H9 (cell line): ENCODE measurements around the gene DDOST. TPM values are rescaled to one million over a fixed set of nuclear protein-coding genes. Genes with fewer than 3 reads are reported as not detected.

ENCODE experiments used
- DNase-seq: peaks from one replicate; pipeline ENCODE4 v3.0.0-alpha.2; 2017
- H2AFZ ChIP-seq: one replicate; pipeline ENCODE4 v1.6.1; 2013; ENCODE audit warnings: mild to moderate bottlenecking, low read length, control low read depth, moderate library complexity
- H2AK5ac ChIP-seq: 2 replicates; pipeline ENCODE4 v1.6.1; 2013; ENCODE audit warnings: low read length, control low read depth, mixed read lengths; ENCODE audit not compliant: insufficient read length
- H2BK120ac ChIP-seq: one replicate; pipeline ENCODE4 v1.6.1; 2013; ENCODE audit warnings: low read depth, mild to moderate bottlenecking, low read length, control low read depth, inconsistent platforms; ENCODE audit not compliant: poor library complexity, severe bottlenecking
- H2BK12ac ChIP-seq: 2 replicates; pipeline ENCODE4 v1.6.1; 2013; ENCODE audit warnings: low read length, control low read depth, mixed read lengths, low read depth; ENCODE audit not compliant: insufficient read length
- H2BK15ac ChIP-seq: 2 replicates; pipeline ENCODE4 v1.6.1; 2013; ENCODE audit warnings: low read depth, low read length, control low read depth
- H2BK20ac ChIP-seq: one replicate; pipeline ENCODE4 v1.6.1; 2013; ENCODE audit warnings: low read depth, mild to moderate bottlenecking, low read length, control low read depth, inconsistent platforms; ENCODE audit not compliant: poor library complexity, severe bottlenecking
- H2BK5ac ChIP-seq: 2 replicates; pipeline ENCODE4 v1.6.1; 2013; ENCODE audit warnings: low read length, control low read depth, mixed read lengths; ENCODE audit not compliant: insufficient read length
- H3K14ac ChIP-seq: 2 replicates; pipeline ENCODE4 v1.6.1; 2013; ENCODE audit warnings: low read length, control low read depth; ENCODE audit not compliant: insufficient read depth
- H3K18ac ChIP-seq: 2 replicates; pipeline ENCODE4 v1.6.1; 2013; ENCODE audit warnings: low read depth, mild to moderate bottlenecking, mixed read lengths, low read length, control low read depth; ENCODE audit not compliant: insufficient read length
- H3K23ac ChIP-seq: 2 replicates; pipeline ENCODE4 v1.6.1; 2013; ENCODE audit warnings: low read length, control low read depth, mixed read lengths, low read depth; ENCODE audit not compliant: insufficient read length
- H3K23me2 ChIP-seq: 2 replicates; pipeline ENCODE4 v1.6.1; 2013; ENCODE audit warnings: low read depth, mild to moderate bottlenecking, mixed read lengths, low read length, control low read depth; ENCODE audit not compliant: insufficient read length, poor library complexity, severe bottlenecking
- H3K27ac ChIP-seq: 2 replicates; pipeline ENCODE4 v1.5.1; 2013; ENCODE audit warnings: low read length, control low read depth, mixed read lengths, low read depth; ENCODE audit not compliant: insufficient read length
- H3K27me3 ChIP-seq: 2 replicates; pipeline ENCODE4 v1.6.1; 2013; ENCODE audit warnings: low read length, control low read depth, inconsistent platforms; ENCODE audit not compliant: insufficient read depth
- H3K4ac ChIP-seq: 2 replicates; pipeline ENCODE4 v1.6.1; 2013; ENCODE audit warnings: low read depth, mild to moderate bottlenecking, control low read depth, inconsistent platforms, low read length, moderate library complexity
- H3K4me1 ChIP-seq: 2 replicates; pipeline ENCODE4 v1.6.1; 2013; ENCODE audit warnings: low read length, control low read depth, inconsistent platforms; ENCODE audit not compliant: insufficient read depth
- H3K4me2 ChIP-seq: 2 replicates; pipeline ENCODE4 v1.6.1; 2013; ENCODE audit warnings: low read length, control low read depth, mixed read lengths; ENCODE audit not compliant: insufficient read length, insufficient read depth
- H3K56ac ChIP-seq: 2 replicates; pipeline ENCODE4 v1.6.1; 2013; ENCODE audit warnings: low read depth, mild to moderate bottlenecking, mixed read lengths, low read length, control low read depth; ENCODE audit not compliant: insufficient read length
- H3K79me1 ChIP-seq: 2 replicates; pipeline ENCODE4 v1.6.1; 2013; ENCODE audit warnings: low read depth, mild to moderate bottlenecking, moderate library complexity, low read length, control low read depth, inconsistent platforms; ENCODE audit not compliant: insufficient read depth, poor library complexity, severe bottlenecking
- H3K79me2 ChIP-seq: 2 replicates; pipeline ENCODE4 v1.6.1; 2013; ENCODE audit warnings: low read length, control low read depth, inconsistent platforms; ENCODE audit not compliant: insufficient read depth
- H3K9ac ChIP-seq: 2 replicates; pipeline ENCODE4 v1.6.1; 2013; ENCODE audit warnings: low read length, control low read depth, mixed read lengths; ENCODE audit not compliant: insufficient read length; ENCODE audit errors: extremely low read depth
- H3K9me3 ChIP-seq: one replicate; pipeline ENCODE4 v1.6.1; 2013; ENCODE audit warnings: low read depth, low read length, inconsistent platforms; ENCODE audit not compliant: control insufficient read depth
- H3T11ph ChIP-seq: one replicate; pipeline ENCODE4 v1.6.1; 2013; ENCODE audit warnings: mild to moderate bottlenecking, low read length, control low read depth, inconsistent platforms
- H4K20me1 ChIP-seq: one replicate; pipeline ENCODE4 v1.6.1; 2013; ENCODE audit not compliant: control insufficient read depth, insufficient read length, insufficient read depth
- H4K5ac ChIP-seq: 2 replicates; pipeline ENCODE4 v1.6.1; 2013; ENCODE audit warnings: low read depth, mild to moderate bottlenecking, mixed read lengths, low read length, control low read depth; ENCODE audit not compliant: insufficient read length
- H4K8ac ChIP-seq: replicated peaks from 2 replicates; pipeline ENCODE4 v1.6.1; 2013; ENCODE audit warnings: low read length, control low read depth, mixed read lengths, low read depth; ENCODE audit not compliant: insufficient read length
- H4K91ac ChIP-seq: 2 replicates; pipeline ENCODE4 v1.6.1; 2013; ENCODE audit warnings: low read depth, mild to moderate bottlenecking, moderate library complexity, mixed read lengths, low read length, control low read depth; ENCODE audit not compliant: insufficient read length
- H3K27ac Mint-ChIP-seq, 3 experiments: 2 replicates in 2 of 3; 3 replicates in 1 of 3; pipeline ENCODE4 v1.8.0; 2020 to 2021; ENCODE audit warnings: mixed read lengths in 3 of 3, mild to moderate bottlenecking in 1 of 3, moderate library complexity in 1 of 3
- H3K27me3 Mint-ChIP-seq: 2 replicates; pipeline ENCODE4 v1.8.0; 2021; ENCODE audit warnings: low read depth, mild to moderate bottlenecking, moderate library complexity, mixed read lengths
- H3K36me3 Mint-ChIP-seq, 3 experiments: 2 replicates in 2 of 3; 3 replicates in 1 of 3; pipeline ENCODE4 v1.8.0; 2020 to 2021; ENCODE audit warnings: low read depth in 3 of 3, mixed read lengths in 3 of 3; ENCODE audit not compliant: insufficient read depth in 1 of 3
- H3K4me1 Mint-ChIP-seq, 2 experiments: 2 replicates each; pipeline ENCODE4 v1.8.0; 2020; ENCODE audit warnings: mixed read lengths in 2 of 2
- H3K4me3 Mint-ChIP-seq, 2 experiments: 2 replicates in 1 of 2; 3 replicates in 1 of 2; pipeline ENCODE4 v1.8.0; 2020 to 2021; ENCODE audit warnings: mild to moderate bottlenecking in 2 of 2, mixed read lengths in 2 of 2, moderate library complexity in 1 of 2
- H3K9me3 Mint-ChIP-seq, 2 experiments: 2 replicates in 1 of 2; 3 replicates in 1 of 2; pipeline ENCODE4 v1.8.0; 2020; ENCODE audit warnings: mild to moderate bottlenecking in 2 of 2, mixed read lengths in 2 of 2, moderate library complexity in 1 of 2
- WGBS: extraction: QIAGEN DNeasy Blood & Tissue Kit; methylation state at CpG from one replicate; pipeline ENCODE4 v1.1.7; 2013; ENCODE audit warnings: missing lambda C conversion rate, low lambda C conversion rate, mixed read lengths; ENCODE audit not compliant: insufficient read length; ENCODE audit errors: extremely low coverage; 5-methylcytosine and 5-hydroxymethylcytosine counted together
- total RNA-seq: library from RNA; stranded (reverse); gene quantifications from 2 replicates; pipeline ENCODE4 v1.2.1, GENCODE V29; 2021
- TF ChIP-seq, protein P1 (sequence below): fragments of 200-600 bp; sonication (generic); conservative IDR thresholded peaks from 3 replicates; pipeline ENCODE4 v1.8.0; 2021; ENCODE audit warnings: antibody characterized with exemption, mild to moderate bottlenecking

Gene DDOST
- total RNA-seq, 1 experiment from 2014 or later: 255 TPM

DNA sequence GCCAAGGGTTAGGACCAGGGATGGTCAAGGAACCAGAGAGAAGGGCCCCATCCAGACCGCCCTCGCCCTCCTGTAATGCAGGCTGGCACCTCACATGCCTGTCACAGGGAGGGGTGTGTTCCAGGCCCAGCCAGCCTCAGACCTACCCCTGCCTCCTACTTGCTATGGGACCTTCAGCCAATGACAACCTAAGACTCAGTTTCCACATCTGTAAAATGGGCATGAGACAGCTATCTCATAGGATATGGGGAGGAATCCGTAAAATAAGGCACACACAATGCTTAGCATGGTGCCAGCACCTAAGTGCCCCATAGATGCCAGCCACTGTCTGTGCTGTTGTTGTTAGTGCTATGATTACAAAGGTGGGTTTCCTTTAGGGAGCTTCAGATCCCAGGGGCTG lies 48.7 kb upstream of the DDOST start:
- peaks cover 5 to 24% (median 6%) of the 10 kb centered on the region in 3 experiments; a peak in 4 of 7 replicates for H3K36me3 Mint-ChIP-seq
- Histone ChIP-seq H3K27me3 (no peaks in the 10 kb centered on the region), H3K79me2 (no peaks in the 10 kb centered on the region), H3K27ac (no peak overlapping the region), H3K9me3 (no peaks in the 10 kb centered on the region), H3T11ph (no peak overlapping the region), H2BK20ac (no peak overlapping the region), H4K5ac (no peak overlapping the region), H2BK15ac (no peak overlapping the region), H3K23me2 (no peaks in the 10 kb centered on the region), H2BK120ac (no peak overlapping the region), H3K9ac (no peak overlapping the region), H3K79me1 (no peaks in the 10 kb centered on the region), H3K4me1 (no peaks in the 10 kb centered on the region), H2BK12ac (no peak overlapping the region), H4K20me1 (no peaks in the 10 kb centered on the region), H3K4me2 (no peak overlapping the region), H2BK5ac (no peak overlapping the region), H2AFZ (no peak overlapping the region), H3K23ac (no peak overlapping the region), H4K8ac (no peak overlapping the region), H3K56ac (no peak overlapping the region), H2AK5ac (no peak overlapping the region), H3K4ac (no peak overlapping the region), H3K14ac (no peak overlapping the region), H4K91ac (no peak overlapping the region), H3K18ac (no peak overlapping the region)
- no peak overlapping the region; a peak in 1 of 7 replicates for H3K27ac Mint-ChIP-seq
- no CpG with 5 or more reads among the region's 3 CpGs for WGBS
- TF ChIP-seq, protein P1, sequence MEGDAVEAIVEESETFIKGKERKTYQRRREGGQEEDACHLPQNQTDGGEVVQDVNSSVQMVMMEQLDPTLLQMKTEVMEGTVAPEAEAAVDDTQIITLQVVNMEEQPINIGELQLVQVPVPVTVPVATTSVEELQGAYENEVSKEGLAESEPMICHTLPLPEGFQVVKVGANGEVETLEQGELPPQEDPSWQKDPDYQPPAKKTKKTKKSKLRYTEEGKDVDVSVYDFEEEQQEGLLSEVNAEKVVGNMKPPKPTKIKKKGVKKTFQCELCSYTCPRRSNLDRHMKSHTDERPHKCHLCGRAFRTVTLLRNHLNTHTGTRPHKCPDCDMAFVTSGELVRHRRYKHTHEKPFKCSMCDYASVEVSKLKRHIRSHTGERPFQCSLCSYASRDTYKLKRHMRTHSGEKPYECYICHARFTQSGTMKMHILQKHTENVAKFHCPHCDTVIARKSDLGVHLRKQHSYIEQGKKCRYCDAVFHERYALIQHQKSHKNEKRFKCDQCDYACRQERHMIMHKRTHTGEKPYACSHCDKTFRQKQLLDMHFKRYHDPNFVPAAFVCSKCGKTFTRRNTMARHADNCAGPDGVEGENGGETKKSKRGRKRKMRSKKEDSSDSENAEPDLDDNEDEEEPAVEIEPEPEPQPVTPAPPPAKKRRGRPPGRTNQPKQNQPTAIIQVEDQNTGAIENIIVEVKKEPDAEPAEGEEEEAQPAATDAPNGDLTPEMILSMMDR: no peak
- no peak overlapping the region for H3K4me3 Mint-ChIP-seq
- no peak for DNase-seq
- H3K4me1 Mint-ChIP-seq: no peaks in the 10 kb centered on the region
- no peaks in the 10 kb centered on the region for H3K27me3 Mint-ChIP-seq
- no peaks in the 10 kb centered on the region for H3K9me3 Mint-ChIP-seq
